HL-60 (cell line): ENCODE results near the gene SH2D3C.

Experiments
- DNase-seq, 2 experiments: peaks; one replicate each; pipeline ENCODE4 v3.0.0-alpha.2; 2010 to 2020; ENCODE audit warnings: low read depth in 1 of 2, low spot score in 1 of 2
- H3K27ac ChIP-seq: fragments of 250-450 bp; sonication (Bioruptor Pico); replicated peaks from 2 replicates; pipeline ENCODE4 v1.5.1; 2020; ENCODE audit warnings: mild to moderate bottlenecking, moderate library complexity
- H3K27me3 ChIP-seq: fragments of 250-450 bp; sonication (Bioruptor Pico); 2 replicates; pipeline ENCODE4 v1.5.1; 2021; ENCODE audit warnings: mild to moderate bottlenecking, moderate library complexity; ENCODE audit not compliant: insufficient read depth, poor library complexity, severe bottlenecking
- H3K4me3 ChIP-seq: replicated peaks from 2 replicates; pipeline ENCODE4 v1.5.1; 2011; ENCODE audit warnings: mild to moderate bottlenecking, control low read depth, low read length; ENCODE audit not compliant: insufficient read depth
- CTCF ChIP-seq: IDR thresholded peaks from one replicate; pipeline ENCODE4 v1.5.1; 2011; ENCODE audit warnings: low read length, control low read depth, inconsistent platforms; ENCODE audit not compliant: insufficient read depth
- GABPA ChIP-seq: IDR thresholded peaks from 2 replicates; pipeline ENCODE4 v1.6.1; 2012; ENCODE audit warnings: low read depth
- POLR2AphosphoS5 ChIP-seq: IDR thresholded peaks from 2 replicates; pipeline ENCODE4 v1.6.1; 2012; ENCODE audit warnings: low read depth
- REST ChIP-seq: IDR thresholded peaks from 2 replicates; pipeline ENCODE4 v1.6.1; 2012; ENCODE audit warnings: low read depth; ENCODE audit not compliant: insufficient replicate concordance
- SPI1 ChIP-seq: IDR thresholded peaks from 2 replicates; pipeline ENCODE4 v1.6.1; 2012; ENCODE audit warnings: low read depth, mild to moderate bottlenecking, borderline replicate concordance

SH2D3C gene

GRCh38 chr9:127694890-127695720, 83.4 kb downstream of the SH2D3C start:
- Histone ChIP-seq H3K4me3 (no peak overlapping the region), H3K27ac (no peak overlapping the region)

GRCh38 chr9:127693697-127694096, 84.8 kb downstream of the SH2D3C start:
- Histone ChIP-seq H3K27me3 (no peaks in the 10 kb centered on the region), H3K27ac (no peak overlapping the region), H3K4me3 (no peak overlapping the region)
- no peak for DNase-seq
- TF ChIP-seq POLR2AphosphoS5 (no peak), CTCF (no peak)

More at GRCh38 chr9:127694890-127695720, 83.4 kb downstream of the SH2D3C start:
- TF ChIP-seq GABPA: no peak
- TF ChIP-seq SPI1: no peak
- TF ChIP-seq REST: no peak
- TF ChIP-seq POLR2AphosphoS5: no peak
- no peak for TF ChIP-seq CTCF
- no peak for DNase-seq
- no peaks in the 10 kb centered on the region for H3K27me3 ChIP-seq

- TF ChIP-seq SPI1 (no peak), CTCF (no peak), POLR2AphosphoS5 (no peak), REST (no peak), GABPA (no peak)
- H3K27me3 ChIP-seq: no peaks in the 10 kb centered on the region
- H3K4me3 ChIP-seq: no peak overlapping the region
- H3K27ac ChIP-seq: no peak overlapping the region
- no peak for DNase-seq
Measured at GRCh38 chr9:127693143-127693542, 85.3 kb downstream of the SH2D3C start.

- no peak overlapping the region for H3K4me3 ChIP-seq
- no peaks in the 10 kb centered on the region for H3K27me3 ChIP-seq
- DNase-seq: no peak
- H3K27ac ChIP-seq: no peak overlapping the region
- TF ChIP-seq GABPA: no peak
- no peak for TF ChIP-seq POLR2AphosphoS5
- no peak for TF ChIP-seq REST
- no peak for TF ChIP-seq SPI1
- no peak for TF ChIP-seq CTCF
Measured at GRCh38 chr9:127692071-127692470, 86.4 kb downstream of the SH2D3C start.
